H1 (cell line): ENCODE measurements around the gene BSND.

ENCODE experiments used
- ATF2 ChIP-seq: IDR thresholded peaks from 2 replicates; pipeline ENCODE4 v1.6.1; 2012; ENCODE audit warnings: low read length, inconsistent platforms
- BACH1 ChIP-seq: IDR thresholded peaks from 2 replicates; pipeline ENCODE4 v1.6.1; 2012; ENCODE audit warnings: low read length, improper control_type of control experiment
- CTCF ChIP-seq, 3 experiments: IDR thresholded peaks; 1 replicate in 2 of 3; 2 replicates in 1 of 3; pipeline versions ENCODE4 v1.5.1 to v1.6.1; 2011; ENCODE audit warnings: low read length in 3 of 3, mild to moderate bottlenecking in 3 of 3, inconsistent platforms in 2 of 3, low read depth in 1 of 3, moderate library complexity in 1 of 3; ENCODE audit not compliant: insufficient read depth in 1 of 3; ENCODE audit errors: control extremely low read depth in 1 of 3
- HDAC2 ChIP-seq, 2 experiments: fragments of 300-600 bp in 1 of 2; sonication (generic) in 1 of 2; IDR thresholded peaks; 2 replicates each; pipeline ENCODE4 v1.6.1; 2011 to 2012; ENCODE audit warnings: low read depth in 2 of 2, low read length in 2 of 2, mild to moderate bottlenecking in 2 of 2, moderate library complexity in 2 of 2, borderline replicate concordance in 1 of 2, inconsistent platforms in 1 of 2
- KDM5A ChIP-seq: fragments of 200-600 bp; IDR thresholded peaks from 2 replicates; pipeline ENCODE4 v1.7.1; 2012; ENCODE audit warnings: mild to moderate bottlenecking, low read length, inconsistent platforms, mixed read lengths
- MAX ChIP-seq: IDR thresholded peaks from 2 replicates; pipeline ENCODE4 v1.6.1; 2012; ENCODE audit warnings: inconsistent platforms
- POLR2A ChIP-seq, 2 experiments: IDR thresholded peaks; 1 replicate in 1 of 2; 2 replicates in 1 of 2; pipeline ENCODE4 v1.6.1; 2011; ENCODE audit warnings: low read depth in 2 of 2, low read length in 2 of 2, mild to moderate bottlenecking in 2 of 2; ENCODE audit errors: control extremely low read depth in 1 of 2
- SP2 ChIP-seq: IDR thresholded peaks from 2 replicates; pipeline ENCODE4 v1.6.1; 2012; ENCODE audit warnings: mild to moderate bottlenecking, low read length, inconsistent platforms

- TF ChIP-seq HDAC2 (IDR thresholded peaks at IDR 0.05; ENCODE audit: borderline replicate concordance in 1 of 2, low read depth in 2 of 2, low read length in 2 of 2): no peak
- TF ChIP-seq CTCF (IDR thresholded peaks at IDR 0.05; ENCODE audit: control extremely low read depth in 1 of 3, insufficient read depth in 1 of 3, low read depth in 1 of 3, low read length in 3 of 3): no peak
- TF ChIP-seq SP2: no peak
- no peak for TF ChIP-seq MAX
- TF ChIP-seq POLR2A (IDR thresholded peaks at IDR 0.05; ENCODE audit: control extremely low read depth in 1 of 2, low read depth in 2 of 2, low read length in 2 of 2): no peak
- TF ChIP-seq BACH1: no peak
- no peak for TF ChIP-seq ATF2
- no peak for TF ChIP-seq KDM5A
Measured at GRCh38 chr1:55046871-55047270, 48.1 kb downstream of the BSND start.
